Ascending aorta (tissue), 2 donors: ENCODE data around the gene TRIM65. TPM values are rescaled to one million over a fixed set of nuclear protein-coding genes. Genes with fewer than 3 reads are reported as not detected.
"Not testable (repeated sequence)": the region's sequence is repeated elsewhere in the genome, so short reads cannot be mapped to it uniquely, and the experiment has no call there.

Experiments
- DNase-seq, 2 donors: peaks; one replicate each; pipeline ENCODE4 v3.0.0-alpha.2; 2019; ENCODE audit warnings: low spot score in 2 of 2
- H3K27ac ChIP-seq, 2 donors: fragments of 200-600 bp; sonication (generic); one replicate each; pipeline ENCODE4 v1.5.1; 2016 to 2017; ENCODE audit warnings: mild to moderate bottlenecking in 1 of 2
- H3K27me3 ChIP-seq: fragments of 200-600 bp; sonication (generic); one replicate; pipeline ENCODE4 v1.5.1; 2017
- H3K36me3 ChIP-seq, 2 donors: fragments of 200-600 bp; sonication (generic); one replicate each; pipeline ENCODE4 v1.5.1; 2016
- H3K4me1 ChIP-seq, 2 donors: fragments of 200-600 bp; sonication (generic); one replicate each; pipeline ENCODE4 v1.5.1; 2016 to 2017; ENCODE audit warnings: mild to moderate bottlenecking in 1 of 2
- H3K4me3 ChIP-seq, 2 donors: fragments of 200-600 bp; sonication (generic); one replicate each; pipeline ENCODE4 v1.5.1; 2016 to 2017; ENCODE audit warnings: mild to moderate bottlenecking in 1 of 2
- H3K9me3 ChIP-seq, 2 donors: fragments of 200-600 bp; sonication (generic); one replicate each; pipeline ENCODE4 v1.5.1; 2016
- CTCF ChIP-seq, 3 experiments: fragments of 200-600 bp in 2 of 3; fragments of 450-650 bp in 1 of 3; sonication (generic) in 2 of 3; IDR thresholded peaks; one replicate each; pipeline ENCODE4 v1.5.1; 2016 to 2019; ENCODE audit warnings: antibody characterized with exemption in 3 of 3, mild to moderate bottlenecking in 1 of 3, moderate library complexity in 1 of 3
- intact Hi-C: fragments of 100-400 bp; cut with DNase I; formaldehyde crosslinking; loops from one replicate; pipeline ENCODE4 v1.15.1; 2023
- total RNA-seq: library from RNA; depleted of rRNA; stranded (reverse); fragments of >200 nt; gene quantifications from one replicate; pipeline ENCODE4 v1.1.0, GENCODE V29; 2016

The TRIM65 gene
- total RNA-seq, 1 donor from 2014 or later, result 43.3 TPM

DNA sequence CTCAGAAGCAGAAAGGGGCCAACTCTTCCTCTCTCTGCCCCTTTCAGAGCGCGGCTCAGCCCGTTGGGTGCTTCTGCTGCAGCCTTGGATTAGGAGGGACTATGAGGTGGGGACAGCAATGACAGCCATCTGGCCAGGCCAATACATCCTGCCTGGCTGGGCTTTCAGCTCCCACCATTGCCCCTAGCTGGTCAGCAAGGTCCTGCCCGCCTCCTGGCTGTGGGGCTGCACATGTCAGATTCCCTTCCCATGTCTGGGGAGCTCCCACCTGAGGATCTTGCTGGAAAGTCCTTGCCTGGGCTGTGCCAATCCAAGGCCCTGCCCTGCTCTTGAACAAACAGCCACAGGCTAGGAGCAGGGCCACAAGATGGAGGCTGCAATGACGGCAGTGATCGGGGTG lies 8.3 kb downstream of the TRIM65 start:
- intact Hi-C loops, result no loop called here
- no peak for TF ChIP-seq CTCF (IDR thresholded peaks at IDR 0.05)
- DNase-seq, result no peak
- peaks cover 20 to 32% of the 10 kb centered on the region in 2 donors for H3K36me3 ChIP-seq
- H3K4me1 ChIP-seq, result no peaks in the 10 kb centered on the region
- H3K27me3 ChIP-seq, result no peaks in the 10 kb centered on the region
- H3K9me3 ChIP-seq, result no peaks in the 10 kb centered on the region
- no peak overlapping the region for H3K27ac ChIP-seq
- no peak overlapping the region for H3K4me3 ChIP-seq

GRCh38 chr17:75885860-75886259 lies 10.9 kb downstream of the TRIM65 start:
- H3K27me3 ChIP-seq, H3K9me3 ChIP-seq, H3K4me1 ChIP-seq, DNase-seq, intact Hi-C loops, H3K4me3 ChIP-seq, H3K27ac ChIP-seq: not testable (repeated sequence)
- H3K36me3 ChIP-seq, result peaks cover 7 to 16% of the 10 kb centered on the region in 2 donors

DNA sequence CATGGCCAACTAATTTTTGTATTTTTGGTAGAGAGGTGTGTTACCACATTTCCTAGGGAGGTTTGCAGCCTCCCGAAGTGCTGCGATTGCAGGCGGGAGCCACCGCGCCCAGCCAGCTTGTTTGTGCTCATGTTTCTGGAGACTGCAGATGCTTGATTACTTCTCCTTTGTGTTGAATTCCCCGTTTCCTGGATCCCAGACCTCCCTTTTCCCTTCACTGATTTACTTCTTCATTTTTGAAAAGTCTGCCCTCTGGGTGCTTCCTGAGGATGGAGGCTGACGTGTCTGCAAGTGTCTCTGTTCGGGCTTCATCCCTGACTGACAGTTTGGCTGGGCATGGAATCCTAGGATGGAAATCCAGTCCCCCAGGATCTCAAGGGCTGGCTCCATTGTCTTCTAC lies 11.3 kb downstream of the TRIM65 start:
- no peak for TF ChIP-seq CTCF (IDR thresholded peaks at IDR 0.05)
- no peaks in the 10 kb centered on the region for H3K27me3 ChIP-seq

GRCh38 chr17:75881678-75882454 lies 14.9 kb downstream of the TRIM65 start:
- no peak for DNase-seq
- H3K36me3 ChIP-seq, result no peaks in the 10 kb centered on the region
- H3K4me1 ChIP-seq, result peaks cover 0 to 5% of the 10 kb centered on the region in 2 donors
- H3K27me3 ChIP-seq, result no peaks in the 10 kb centered on the region
- TF ChIP-seq CTCF (IDR thresholded peaks at IDR 0.05), result no peak
- intact Hi-C loops, result no loop called here
- H3K4me3 ChIP-seq, result no peak overlapping the region
- no peak overlapping the region for H3K27ac ChIP-seq
- no peaks in the 10 kb centered on the region for H3K9me3 ChIP-seq

More for the DNA sequence above, 11.3 kb downstream of the TRIM65 start:
- Histone ChIP-seq H3K36me3 (peaks cover 2 to 12% of the 10 kb centered on the region in 2 donors), H3K4me1 (no peaks in the 10 kb centered on the region), H3K9me3 (no peaks in the 10 kb centered on the region), H3K4me3 (no peak overlapping the region), H3K27ac (no peak overlapping the region)
- intact Hi-C loops, result no loop called here
- DNase-seq, result no peak

DNA sequence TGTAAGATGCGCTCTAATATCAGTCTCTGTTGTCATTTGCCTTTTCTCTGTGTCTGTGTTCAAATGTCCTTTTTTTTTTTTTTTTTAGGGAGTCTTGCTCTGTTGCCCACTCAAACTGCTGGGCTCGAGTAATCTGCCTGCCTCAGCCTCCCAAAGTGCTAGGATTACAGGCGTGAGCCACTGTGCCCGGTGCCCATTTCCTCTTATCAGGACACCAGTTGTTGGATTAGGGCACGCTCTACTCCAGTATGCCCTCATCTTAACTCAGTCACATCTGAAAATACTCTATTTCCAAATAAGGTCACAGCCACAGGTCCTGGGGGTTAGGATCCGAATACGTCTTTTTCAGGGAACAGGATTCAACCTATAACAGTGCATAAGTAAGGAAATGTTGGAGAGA lies 16.5 kb downstream of the TRIM65 start:
- no peaks in the 10 kb centered on the region for H3K36me3 ChIP-seq
- H3K27ac ChIP-seq, result peak overlapping the region; percentile 2 to 9
- TF ChIP-seq CTCF (IDR thresholded peaks at IDR 0.05), result no peak
- H3K9me3 ChIP-seq, result no peaks in the 10 kb centered on the region
- intact Hi-C loops, result no loop called here
- H3K27me3 ChIP-seq, result no peaks in the 10 kb centered on the region
- peaks cover 12 to 21% of the 10 kb centered on the region in 2 donors for H3K4me1 ChIP-seq
- no peak overlapping the region for H3K4me3 ChIP-seq
- no peak for DNase-seq

GRCh38 chr17:75878174-75878998 lies 18.4 kb downstream of the TRIM65 start, which contains the start of gene TRIM47:
TRIM47 (minus strand) TSS chr17:75878581; CDS start chr17:75878548, 33 bp downstream.
- Histone ChIP-seq H3K4me3 (peak within 1 kb of the TSS; percentile 85 to 96), H3K27me3 (no peaks in the 10 kb centered on the region), H3K36me3 (peaks cover 13% of the 10 kb centered on the region in 2 donors), H3K4me1 (peaks cover 27 to 40% of the 10 kb centered on the region in 2 donors), H3K9me3 (no peaks in the 10 kb centered on the region), H3K27ac (peak within 1 kb of the TSS; percentile 96 to 99)
- intact Hi-C loops, result loop anchor here (1.0 to 10.0 kb wide), 3 partner anchors 18 to 214 kb away; partner anchors contain the start of genes RECQL5, SAP30BP and TRIM65
- no peak for TF ChIP-seq CTCF (IDR thresholded peaks at IDR 0.05)
- DNase-seq, result peak in 1 of 2 donors; percentile 88
